SK-N-SH (cell line): ENCODE results near the gene PBX2. TPM values are rescaled to one million over a fixed set of nuclear protein-coding genes. Genes with fewer than 3 reads are reported as not detected.
A peak's percentile ranks its signal among the peaks of the same experiment; 100 is the strongest.

Source experiments
- CTCF ChIA-PET: fragments of 300-600, 350-600 bp; formaldehyde crosslinking; extraction: SDS; loops from one replicate; lab custom pipeline; 2021; lab: Yijun Ruan, JAX
- POLR2A ChIA-PET: fragments of 350-600 bp; sonication (Branson Sonifier 250); formaldehyde crosslinking; extraction: SDS; loops from one replicate; lab custom pipeline; 2020; ENCODE audit warnings: antibody characterized with exemption, inconsistent platforms; lab: Yijun Ruan, JAX
- DNase-seq: peaks from one replicate; pipeline ENCODE4 v3.0.0; 2012
- H2AFZ ChIP-seq: fragments of 200-600 bp; sonication (generic); 2 replicates; pipeline ENCODE4 v1.8.1; 2016; ENCODE audit warnings: antibody characterized with exemption, mild to moderate bottlenecking, low read depth
- H3F3A ChIP-seq: fragments of 200-600 bp; sonication (generic); replicated peaks from 2 replicates; pipeline ENCODE3; 2016; ENCODE audit warnings: antibody characterized with exemption, mild to moderate bottlenecking; ENCODE audit not compliant: insufficient read depth
- H3K27ac ChIP-seq, 2 experiments: fragments of 200-500 bp in 1 of 2; fragments of 200-600 bp in 1 of 2; sonication (Bioruptor generic) in 1 of 2; sonication (generic), shearing (Covaris generic) in 1 of 2; 2 replicates each; pipeline versions ENCODE4 v1.5.1 to v1.6.1; 2014 to 2016; ENCODE audit warnings: low read depth in 2 of 2, inconsistent platforms in 1 of 2, low read length in 1 of 2, mild to moderate bottlenecking in 1 of 2, mixed read lengths in 1 of 2
- H3K27me3 ChIP-seq: fragments of 200-600 bp; sonication (generic), shearing (Covaris generic); 2 replicates; pipeline ENCODE4 v1.6.1; 2016; ENCODE audit warnings: mixed run types; ENCODE audit not compliant: insufficient read depth
- H3K36me3 ChIP-seq, 2 experiments: fragments of 200-500 bp in 1 of 2; fragments of 200-600 bp in 1 of 2; sonication (Bioruptor generic) in 1 of 2; sonication (generic) in 1 of 2; replicated peaks in 1 of 2; 2 replicates each; pipeline versions ENCODE3 to v1.5.1; 2014 to 2016; ENCODE audit warnings: low read length in 1 of 2, mild to moderate bottlenecking in 1 of 2; ENCODE audit not compliant: insufficient read depth in 2 of 2, control insufficient read depth in 1 of 2
- H3K4me1 ChIP-seq, 2 experiments: fragments of 200-500 bp in 1 of 2; fragments of 200-600 bp in 1 of 2; sonication (Bioruptor generic) in 1 of 2; sonication (generic), shearing (Covaris generic) in 1 of 2; 2 replicates each; pipeline versions ENCODE4 v1.5.1 to v1.6.1; 2014 to 2016; ENCODE audit warnings: low read depth in 1 of 2, low read length in 1 of 2, mixed run types in 1 of 2; ENCODE audit not compliant: insufficient read depth in 2 of 2, control insufficient read depth in 1 of 2
- H3K4me2 ChIP-seq: fragments of 200-600 bp; sonication (generic), shearing (Covaris generic); 2 replicates; pipeline ENCODE4 v1.6.1; 2017; ENCODE audit warnings: mixed run types
- H3K4me3 ChIP-seq, 2 experiments: fragments of 200-500 bp in 1 of 2; fragments of 200-600 bp in 1 of 2; sonication (Bioruptor generic) in 1 of 2; sonication (generic), shearing (Covaris generic) in 1 of 2; 2 replicates each; pipeline versions ENCODE4 v1.5.1 to v1.8.1; 2014 to 2016; ENCODE audit warnings: low read depth in 2 of 2, inconsistent platforms in 1 of 2, low read length in 1 of 2, mild to moderate bottlenecking in 1 of 2, mixed read lengths in 1 of 2, moderate library complexity in 1 of 2
- H3K79me2 ChIP-seq: fragments of 200-600 bp; sonication (generic); 2 replicates; pipeline ENCODE4 v1.8.1; 2017; ENCODE audit warnings: mild to moderate bottlenecking; ENCODE audit not compliant: insufficient read depth
- H3K9ac ChIP-seq: fragments of 200-600 bp; sonication (generic); 2 replicates; pipeline ENCODE4 v1.6.1; 2017; ENCODE audit warnings: mixed run types
- H3K9me2 ChIP-seq: fragments of 200-600 bp; sonication (generic); 2 replicates; pipeline ENCODE4 v1.6.1; 2017; ENCODE audit warnings: mixed run types
- H3K9me3 ChIP-seq: fragments of 200-600 bp; sonication (generic); 2 replicates; pipeline ENCODE4 v1.6.1; 2017; ENCODE audit warnings: mixed run types, mild to moderate bottlenecking, moderate library complexity
- H4K20me1 ChIP-seq: fragments of 200-600 bp; sonication (generic); 2 replicates; pipeline ENCODE4 v1.6.1; 2017; ENCODE audit warnings: mild to moderate bottlenecking, mixed run types; ENCODE audit not compliant: insufficient read depth
- ELF1 ChIP-seq: IDR thresholded peaks from 2 replicates; pipeline ENCODE4 v1.4.0; 2012
- EZH2phosphoT487 ChIP-seq: fragments of 200-600 bp; sonication (generic); IDR thresholded peaks from 2 replicates; pipeline ENCODE4 v1.6.1; 2017; ENCODE audit warnings: low read depth, mixed run types, mild to moderate bottlenecking, antibody characterized with exemption, moderate library complexity, borderline replicate concordance
- FOXJ3 ChIP-seq: sonication (generic); formaldehyde crosslinking; IDR thresholded peaks from 2 replicates; pipeline ENCODE4 v1.5.1; 2020; ENCODE audit warnings: mild to moderate bottlenecking, missing genetic modification reagents
- FOXM1 ChIP-seq: IDR thresholded peaks from 2 replicates; pipeline ENCODE4 v1.4.0; 2012; ENCODE audit warnings: low read depth, mild to moderate bottlenecking
- GABPA ChIP-seq: IDR thresholded peaks from 2 replicates; pipeline ENCODE4 v1.4.0; 2012; ENCODE audit warnings: low read depth, mild to moderate bottlenecking
- MXI1 ChIP-seq: IDR thresholded peaks from 2 replicates; pipeline ENCODE4 v1.6.1; 2012; ENCODE audit warnings: mild to moderate bottlenecking, low read depth, low read length, improper control_type of control experiment
- NFIC ChIP-seq: IDR thresholded peaks from 2 replicates; pipeline ENCODE4 v1.4.0; 2012; ENCODE audit warnings: borderline replicate concordance
- POLR2AphosphoS5 ChIP-seq: IDR thresholded peaks from 2 replicates; pipeline ENCODE4 v1.6.1; 2012; ENCODE audit warnings: low read depth, low read length
- RAD21 ChIP-seq: IDR thresholded peaks from 2 replicates; pipeline ENCODE4 v1.6.1; 2012; ENCODE audit warnings: mild to moderate bottlenecking, low read length
- RXRA ChIP-seq: IDR thresholded peaks from 2 replicates; pipeline ENCODE4 v1.4.0; 2012; ENCODE audit warnings: low read depth, mild to moderate bottlenecking, borderline replicate concordance
- SIN3A ChIP-seq: IDR thresholded peaks from 2 replicates; pipeline ENCODE4 v1.6.1; 2012; ENCODE audit warnings: low read depth, mild to moderate bottlenecking, low read length, moderate library complexity, borderline replicate concordance
- SMC3 ChIP-seq: IDR thresholded peaks from 2 replicates; pipeline ENCODE4 v1.6.1; 2012; ENCODE audit warnings: low read depth, low read length, improper control_type of control experiment
- TAF1 ChIP-seq: IDR thresholded peaks from 2 replicates; pipeline ENCODE4 v1.6.1; 2012; ENCODE audit warnings: low read depth, mild to moderate bottlenecking, low read length, moderate library complexity, borderline replicate concordance
- TCF12 ChIP-seq: IDR thresholded peaks from 2 replicates; pipeline ENCODE4 v1.4.0; 2012
- WGBS: methylation state at CpG from one replicate; pipeline ENCODE4 v1.1.6; 2017; ENCODE audit warnings: low lambda C conversion rate; 5-methylcytosine and 5-hydroxymethylcytosine counted together
- polyA plus RNA-seq, 3 experiments: library from polyadenylated mRNA; depleted of rRNA; stranded (reverse); fragments of >200 nt; gene quantifications; 2 replicates each; pipeline ENCODE4 v1.2.3, GENCODE V29; 2012
- TF ChIP-seq, protein P1 (sequence below): IDR thresholded peaks from 2 replicates; pipeline ENCODE4 v1.4.0; 2012; ENCODE audit warnings: low read depth, borderline replicate concordance
- TF ChIP-seq, protein P2 (sequence below): IDR thresholded peaks from 2 replicates; pipeline ENCODE4; 2012

PBX2 gene
- polyA plus RNA-seq, 1 of the 3 experiments (the other 2 are of a cell fraction) = 74.5 TPM

GRCh38 chr6:32179766-32180405, 10.1 kb downstream of the PBX2 start:
- TF ChIP-seq NFIC (no peak), FOXM1 (no peak), SIN3A (no peak), RAD21 (no peak), EZH2phosphoT487 (no peak), SMC3 (no peak), ELF1 (no peak), RXRA (no peak), POLR2AphosphoS5 (no peak), MXI1 (no peak), TAF1 (no peak), GABPA (no peak), FOXJ3 (CRISPR knock-in tag) (no peak), TCF12 (no peak)
- TF ChIP-seq, protein P1, sequence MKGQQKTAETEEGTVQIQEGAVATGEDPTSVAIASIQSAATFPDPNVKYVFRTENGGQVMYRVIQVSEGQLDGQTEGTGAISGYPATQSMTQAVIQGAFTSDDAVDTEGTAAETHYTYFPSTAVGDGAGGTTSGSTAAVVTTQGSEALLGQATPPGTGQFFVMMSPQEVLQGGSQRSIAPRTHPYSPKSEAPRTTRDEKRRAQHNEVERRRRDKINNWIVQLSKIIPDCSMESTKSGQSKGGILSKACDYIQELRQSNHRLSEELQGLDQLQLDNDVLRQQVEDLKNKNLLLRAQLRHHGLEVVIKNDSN = no peak
- TF ChIP-seq, protein P2, sequence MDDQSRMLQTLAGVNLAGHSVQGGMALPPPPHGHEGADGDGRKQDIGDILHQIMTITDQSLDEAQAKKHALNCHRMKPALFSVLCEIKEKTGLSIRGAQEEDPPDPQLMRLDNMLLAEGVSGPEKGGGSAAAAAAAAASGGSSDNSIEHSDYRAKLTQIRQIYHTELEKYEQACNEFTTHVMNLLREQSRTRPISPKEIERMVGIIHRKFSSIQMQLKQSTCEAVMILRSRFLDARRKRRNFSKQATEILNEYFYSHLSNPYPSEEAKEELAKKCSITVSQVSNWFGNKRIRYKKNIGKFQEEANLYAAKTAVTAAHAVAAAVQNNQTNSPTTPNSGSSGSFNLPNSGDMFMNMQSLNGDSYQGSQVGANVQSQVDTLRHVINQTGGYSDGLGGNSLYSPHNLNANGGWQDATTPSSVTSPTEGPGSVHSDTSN = no peak
- Histone ChIP-seq H3K9me2 (no peaks in the 10 kb centered on the region), H3K9me3 (no peaks in the 10 kb centered on the region), H3K9ac (no peak overlapping the region), H2AFZ (no peak overlapping the region), H3K79me2 (peaks cover 22% of the 10 kb centered on the region), H3K36me3 (peaks cover 9 to 27% of the 10 kb centered on the region in 2 experiments), H3K4me3 (no peak overlapping the region), H3K27me3 (no peaks in the 10 kb centered on the region), H3K4me1 (peaks cover 12 to 27% of the 10 kb centered on the region in 2 experiments; a peak in 3 of 4 replicates), H4K20me1 (no peaks in the 10 kb centered on the region), H3K27ac (no peak overlapping the region), H3K4me2 (peak overlapping the region; percentile 100; the same call in 1 of the 2 replicates), H3F3A (peaks cover 8% of the 10 kb centered on the region)
- CTCF ChIA-PET = interaction anchor here (0.8 to 1.0 kb wide), 3 partner anchors 15 to 62 kb away, joined by 3 read pairs; no protein-coding TSS in a partner anchor
- POLR2A ChIA-PET = interaction anchor here (1.5 to 4.1 kb wide), 2 partner anchors 10 to 16 kb away, joined by 6 to 22 read pairs; partner anchors contain the start of gene PBX2
- DNase-seq = no peak
- 78% methylated on average over 10 of the region's 10 CpGs for WGBS
